SKM-1 (cell line): Measurements from ENCODE around the gene USH1C.

ENCODE experiments used
- DNase-seq: peaks from one replicate; lab custom pipeline; 2025; ENCODE audit not compliant: unreplicated experiment; lab: John Stamatoyannopoulos, UW

USH1C gene

GRCh38 chr11:17571431-17572358, 27.5 kb upstream of the USH1C start:
- DNase-seq: no peak

DNA sequence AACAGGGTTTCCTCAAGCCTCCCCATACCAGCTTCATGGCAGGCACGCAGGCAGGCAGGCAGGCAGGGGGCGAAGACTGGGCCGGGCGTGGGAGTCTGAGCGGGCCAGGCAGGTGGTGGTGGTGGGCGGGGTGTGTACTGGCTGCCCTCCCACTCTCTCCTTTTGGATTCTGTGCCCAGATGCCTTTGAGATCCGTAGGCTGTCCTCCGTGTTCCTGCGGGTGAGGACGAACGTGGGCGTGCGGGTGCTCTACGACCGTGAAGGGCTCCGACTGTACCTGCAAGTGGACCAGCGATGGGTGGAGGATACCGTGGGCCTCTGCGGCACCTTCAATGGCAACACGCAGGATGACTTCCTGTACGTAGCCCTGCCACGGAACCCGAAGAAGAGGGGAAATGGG, 25.8 kb upstream of the USH1C start:
- no peak for DNase-seq

GRCh38 chr11:17568944-17569343, 24.7 kb upstream of the USH1C start:
- DNase-seq: no peak

- DNase-seq: no peak
Observed at GRCh38 chr11:17564687-17565042, 20.4 kb upstream of the USH1C start.

- no peak for DNase-seq
Observed at GRCh38 chr11:17563961-17564686, 19.9 kb upstream of the USH1C start.

GRCh38 chr11:17563231-17563646, 19.0 kb upstream of the USH1C start:
- peak; percentile 51 for DNase-seq

- DNase-seq: no peak
Observed at GRCh38 chr11:17561526-17561925, 17.3 kb upstream of the USH1C start.

GRCh38 chr11:17561111-17561415, 16.8 kb upstream of the USH1C start:
- no peak for DNase-seq

DNA sequence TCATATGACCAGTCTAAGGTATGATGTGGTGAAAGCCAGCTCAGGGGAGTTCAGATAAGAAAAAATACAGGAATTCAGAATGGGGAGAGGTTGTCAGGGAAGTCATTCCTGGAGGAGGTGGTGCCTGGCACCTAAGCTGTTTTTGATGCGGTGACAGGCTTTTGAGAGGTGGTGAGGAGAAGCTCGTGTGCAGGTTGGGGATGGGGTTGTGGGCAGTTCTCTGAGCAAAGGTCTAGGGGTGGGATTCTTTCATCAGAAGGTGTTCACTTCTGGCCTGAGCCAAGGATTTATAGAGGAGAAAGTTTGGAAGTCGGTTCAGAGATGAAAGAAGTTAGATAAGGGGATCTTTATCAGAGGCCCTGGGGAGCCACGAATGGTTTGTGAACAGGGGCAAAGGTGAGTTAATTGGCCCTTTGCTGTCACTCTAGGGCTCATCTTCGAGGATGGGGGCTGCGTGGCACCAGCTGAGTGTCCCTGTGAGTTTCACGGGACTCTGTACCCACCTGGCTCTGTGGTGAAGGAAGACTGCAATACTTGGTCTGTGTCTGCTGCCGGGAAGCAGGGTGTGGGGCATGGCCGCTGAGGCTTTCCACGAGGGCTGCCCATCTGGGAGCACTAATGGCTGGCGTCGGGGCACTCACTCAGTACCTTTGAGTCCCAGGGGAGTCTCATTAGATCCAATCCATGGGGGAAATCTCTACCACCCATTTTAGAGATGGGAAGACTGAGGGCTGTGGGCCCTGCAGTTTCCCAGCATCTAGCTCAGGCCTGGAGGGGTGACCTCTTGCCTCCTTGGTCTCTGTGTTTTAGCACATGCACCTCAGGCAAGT, 16.3 kb upstream of the USH1C start:
- no peak for DNase-seq

- no peak for DNase-seq
Observed at GRCh38 chr11:17559341-17560087, 15.3 kb upstream of the USH1C start.

GRCh38 chr11:17558916-17559315, 14.7 kb upstream of the USH1C start:
- no peak for DNase-seq

DNA sequence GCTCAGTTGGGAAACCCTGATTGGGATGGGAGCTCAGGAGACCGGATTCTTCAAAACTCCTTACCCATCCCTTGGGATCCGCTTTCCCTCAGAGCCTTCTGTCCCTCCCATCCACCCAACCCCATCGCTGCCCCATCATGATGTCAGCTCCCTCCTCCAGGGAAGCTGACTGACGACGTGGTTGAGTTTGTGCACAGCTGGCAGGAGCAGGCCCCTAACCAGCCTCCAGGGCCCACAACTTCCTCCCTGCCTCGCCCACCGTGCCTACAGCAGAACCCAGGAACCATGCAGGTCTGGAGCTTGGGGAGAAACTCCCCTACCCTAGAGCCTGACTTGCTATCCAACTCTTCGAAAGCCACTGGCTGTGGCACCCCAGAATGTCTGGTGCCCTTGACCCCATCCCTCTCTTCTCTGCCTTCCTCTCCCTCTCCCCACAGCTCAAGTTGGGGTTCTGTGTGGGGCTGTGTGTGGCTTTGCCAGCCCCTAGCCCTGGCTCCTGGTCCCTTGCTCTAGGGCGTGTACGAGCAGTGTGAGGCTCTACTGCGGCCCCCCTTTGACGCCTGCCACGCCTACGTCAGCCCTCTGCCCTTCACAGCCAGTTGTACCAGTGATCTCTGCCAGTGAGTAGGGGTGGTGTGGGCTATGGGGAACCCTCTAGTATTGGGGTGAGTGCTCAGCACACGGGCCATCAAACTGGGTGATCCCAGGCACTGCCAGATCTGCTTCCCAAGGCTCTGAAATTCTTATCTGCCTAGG, 14.0 kb upstream of the USH1C start:
- DNase-seq: no peak

DNA sequence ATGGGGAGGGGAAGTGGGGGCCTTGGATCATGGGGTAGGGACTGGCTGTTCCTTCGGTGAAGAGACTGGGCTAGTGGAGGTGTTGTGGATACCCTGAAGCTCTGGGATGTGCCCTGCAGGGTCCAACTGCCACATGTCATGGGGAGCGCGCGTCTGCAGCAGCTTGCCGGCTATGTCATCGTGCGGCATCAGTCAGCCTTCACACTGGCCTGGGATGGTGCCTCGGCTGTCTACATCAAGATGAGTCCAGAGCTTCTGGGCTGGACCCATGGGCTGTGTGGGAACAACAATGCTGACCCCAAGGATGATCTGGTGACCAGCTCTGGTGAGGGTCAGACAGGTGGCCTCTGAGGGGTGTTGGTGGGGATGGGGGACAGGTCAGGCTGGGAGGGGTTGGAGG, 12.8 kb upstream of the USH1C start:
- no peak for DNase-seq

- DNase-seq: no peak
Observed at GRCh38 chr11:17554487-17554886, 10.3 kb upstream of the USH1C start.

DNA sequence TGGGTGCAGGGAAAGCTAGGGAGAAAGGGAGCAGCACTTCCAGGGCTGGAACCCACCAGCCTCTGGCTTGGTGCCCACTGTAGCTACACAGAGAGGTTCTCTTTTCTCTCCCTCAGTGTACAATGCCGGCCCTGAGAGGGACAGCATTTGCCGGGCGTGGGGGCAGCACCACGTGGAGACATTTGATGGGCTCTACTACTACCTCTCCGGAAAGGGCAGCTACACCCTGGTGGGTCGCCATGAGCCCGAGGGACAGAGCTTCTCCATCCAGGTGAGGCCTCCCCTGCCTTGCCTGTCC, 9.0 kb upstream of the USH1C start:
- DNase-seq: no peak

DNA sequence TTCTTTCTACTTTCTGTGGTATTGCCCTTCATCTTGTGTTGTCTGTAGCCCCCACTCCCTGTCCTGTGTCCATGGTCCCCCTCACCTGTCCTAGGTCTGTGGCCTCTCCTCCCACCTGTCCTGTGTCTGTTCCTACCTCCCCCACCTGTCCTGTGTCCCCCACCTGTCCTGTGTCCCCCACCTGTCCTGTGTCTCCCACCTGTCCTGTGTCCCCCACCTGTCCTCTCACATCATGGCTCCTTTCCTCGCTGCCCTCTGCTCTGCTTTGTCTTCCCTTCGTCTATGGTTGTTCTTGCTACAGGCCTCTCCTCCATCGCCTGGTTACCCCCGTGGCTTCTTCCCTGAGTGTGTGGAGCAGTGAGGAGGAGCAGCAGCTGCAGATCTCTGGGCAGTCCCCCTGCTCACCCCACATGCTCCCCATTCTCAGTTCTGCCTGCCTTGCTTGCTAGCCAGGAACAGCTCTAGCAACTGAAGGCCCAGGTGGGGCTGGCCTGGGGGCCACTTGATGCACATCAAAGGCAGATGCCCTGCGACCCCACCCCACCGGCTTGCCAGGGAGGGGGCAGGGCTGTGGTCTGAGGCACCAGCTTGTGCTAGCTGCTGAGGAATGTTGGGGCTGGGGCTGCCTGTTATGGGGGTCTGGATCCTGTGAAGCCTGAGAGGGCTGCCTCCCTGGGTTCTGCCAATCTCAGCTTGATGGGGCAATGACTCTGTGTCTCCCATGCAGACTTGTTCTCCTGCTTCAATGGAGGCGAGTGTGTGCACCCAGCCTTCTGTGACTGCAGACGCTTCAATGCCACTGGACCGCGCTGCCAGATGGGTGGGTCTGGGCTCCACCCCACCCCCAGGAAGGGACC, 8.4 kb upstream of the USH1C start:
- DNase-seq: no peak

DNA sequence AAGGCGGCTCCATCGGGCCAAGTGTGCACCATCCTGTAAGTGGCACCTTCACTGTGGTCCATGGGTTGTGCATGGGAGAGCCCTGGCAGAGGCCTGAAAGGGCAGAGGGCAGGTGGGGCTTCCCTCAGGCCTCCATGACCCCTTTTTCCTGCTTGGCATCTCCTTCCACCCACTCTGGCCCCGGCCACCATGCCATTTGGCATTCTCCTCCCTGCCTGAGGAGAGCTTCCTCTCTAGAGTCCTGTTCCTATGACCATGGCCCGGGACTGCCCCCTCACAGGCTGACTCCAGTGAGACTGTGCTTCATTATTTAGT, 7.8 kb upstream of the USH1C start:
- DNase-seq: no peak

- DNase-seq: no peak
Observed at GRCh38 chr11:17551347-17552040, 7.3 kb upstream of the USH1C start.
